Mesenchymal stem cell (in vitro differentiated cells and primary cell): Measurements from ENCODE around the gene DNAJC30.
A peak's percentile ranks its signal among the peaks of the same experiment; 100 is the strongest.

ENCODE experiments used
- DNase-seq: peaks from one replicate; pipeline ENCODE4 v3.0.0-alpha.2; 2013
- H2AFZ ChIP-seq: one replicate; pipeline ENCODE4 v1.6.1; 2013; ENCODE audit warnings: low read depth, mild to moderate bottlenecking, control low read depth, inconsistent platforms, low read length, moderate library complexity
- H2AK5ac ChIP-seq: 2 replicates; pipeline ENCODE4 v1.6.1; 2013; ENCODE audit warnings: low read length, moderate library complexity, mild to moderate bottlenecking, inconsistent platforms; ENCODE audit not compliant: severe bottlenecking
- H2BK120ac ChIP-seq: one replicate; pipeline ENCODE4 v1.6.1; 2013; ENCODE audit warnings: low read depth, mild to moderate bottlenecking, inconsistent platforms, low read length, moderate library complexity
- H2BK12ac ChIP-seq, 2 experiments: one replicate each; pipeline ENCODE4 v1.6.1; 2013; ENCODE audit warnings: inconsistent platforms in 2 of 2, low read length in 2 of 2, mild to moderate bottlenecking in 2 of 2, moderate library complexity in 2 of 2, control low read depth in 1 of 2
- H2BK15ac ChIP-seq: one replicate; pipeline ENCODE4 v1.6.1; 2013; ENCODE audit warnings: mild to moderate bottlenecking, low read depth, inconsistent platforms; ENCODE audit not compliant: poor library complexity, severe bottlenecking
- H2BK5ac ChIP-seq: 2 replicates; pipeline ENCODE4 v1.6.1; 2013; ENCODE audit warnings: low read depth, mild to moderate bottlenecking, low read length, control low read depth, inconsistent platforms; ENCODE audit not compliant: poor library complexity, severe bottlenecking
- H3K14ac ChIP-seq, 2 experiments: one replicate each; pipeline ENCODE4 v1.6.1; 2013; ENCODE audit warnings: inconsistent platforms in 2 of 2, low read length in 2 of 2, control low read depth in 1 of 2, mild to moderate bottlenecking in 1 of 2, moderate library complexity in 1 of 2
- H3K18ac ChIP-seq, 2 experiments: one replicate each; pipeline ENCODE4 v1.6.1; 2013; ENCODE audit warnings: inconsistent platforms in 2 of 2, low read length in 2 of 2, control low read depth in 1 of 2, low read depth in 1 of 2, mild to moderate bottlenecking in 1 of 2
- H3K23ac ChIP-seq, 2 experiments: one replicate each; pipeline ENCODE4 v1.6.1; 2013; ENCODE audit warnings: inconsistent platforms in 2 of 2, low read length in 2 of 2, mild to moderate bottlenecking in 2 of 2, moderate library complexity in 2 of 2, control low read depth in 1 of 2
- H3K27ac ChIP-seq: 2 replicates; pipeline ENCODE4 v1.5.1; 2013; ENCODE audit warnings: mild to moderate bottlenecking, moderate library complexity, low read length, control low read depth, inconsistent platforms; ENCODE audit not compliant: poor library complexity, severe bottlenecking
- H3K27me3 ChIP-seq, 2 experiments: 2 replicates each; pipeline versions ENCODE4 v1.6.1 to v1.7.0; 2013; ENCODE audit warnings: low read length in 2 of 2, mild to moderate bottlenecking in 2 of 2, moderate library complexity in 2 of 2, control low read depth in 1 of 2, inconsistent platforms in 1 of 2; ENCODE audit not compliant: control insufficient read depth in 1 of 2, insufficient read depth in 1 of 2
- H3K36me3 ChIP-seq, 2 experiments: 2 replicates each; pipeline versions ENCODE4 v1.6.1 to v1.7.0; 2013; ENCODE audit warnings: low read length in 2 of 2, control low read depth in 1 of 2, inconsistent platforms in 1 of 2, low read depth in 1 of 2, mild to moderate bottlenecking in 1 of 2; ENCODE audit not compliant: insufficient read depth in 2 of 2, control insufficient read depth in 1 of 2
- H3K4ac ChIP-seq, 2 experiments: one replicate each; pipeline ENCODE4 v1.6.1; 2013; ENCODE audit warnings: inconsistent platforms in 2 of 2, low read length in 2 of 2, mild to moderate bottlenecking in 2 of 2, moderate library complexity in 2 of 2, control low read depth in 1 of 2, low read depth in 1 of 2
- H3K4me1 ChIP-seq: 2 replicates; pipeline ENCODE4 v1.6.1; 2013; ENCODE audit warnings: low read depth, low read length, control low read depth; ENCODE audit not compliant: control insufficient read depth, insufficient read depth
- H3K4me2 ChIP-seq: 2 replicates; pipeline ENCODE4 v1.6.1; 2013; ENCODE audit warnings: low read length, mild to moderate bottlenecking, inconsistent platforms; ENCODE audit not compliant: poor library complexity, severe bottlenecking
- H3K4me3 ChIP-seq, 2 experiments: 2 replicates each; pipeline versions ENCODE4 v1.5.1 to v1.7.0; 2013; ENCODE audit warnings: low read length in 2 of 2, mild to moderate bottlenecking in 2 of 2, control low read depth in 1 of 2, low read depth in 1 of 2; ENCODE audit not compliant: insufficient read depth in 1 of 2
- H3K79me1 ChIP-seq: replicated peaks from 2 replicates; pipeline ENCODE4 v1.6.1; 2013; ENCODE audit warnings: mild to moderate bottlenecking, control low read depth, low read length, inconsistent platforms; ENCODE audit not compliant: poor library complexity, severe bottlenecking
- H3K9ac ChIP-seq: 2 replicates; pipeline ENCODE4 v1.7.0; 2013; ENCODE audit warnings: mild to moderate bottlenecking, low read length, moderate library complexity
- H3K9me3 ChIP-seq: 2 replicates; pipeline ENCODE4 v1.7.0; 2013; ENCODE audit warnings: mild to moderate bottlenecking, low read length; ENCODE audit not compliant: control insufficient read depth
- H4K8ac ChIP-seq: one replicate; pipeline ENCODE4 v1.6.1; 2013; ENCODE audit warnings: inconsistent platforms, mild to moderate bottlenecking, low read length, moderate library complexity
- H4K91ac ChIP-seq: one replicate; pipeline ENCODE4 v1.6.1; 2013; ENCODE audit warnings: mild to moderate bottlenecking, low read length, inconsistent platforms
- WGBS: methylation state at CpG from one replicate; pipeline ENCODE4 v1.1.7; 2013; ENCODE audit warnings: mixed read lengths; 5-methylcytosine and 5-hydroxymethylcytosine counted together

DNAJC30 gene

GRCh38 chr7:73718905-73719805 lies 35.9 kb upstream of the DNAJC30 start, which contains the start of gene STX1A:
TSS of gene STX1A (minus strand) at chr7:73719669. CDS start at chr7:73719631, 38 bp downstream.
- Histone ChIP-seq H2AK5ac (no peak within 1 kb of the TSS), H3K23ac (peak within 1 kb of the TSS; percentile 56 to 88), H2AFZ (no peak within 1 kb of the TSS), H2BK5ac (peak within 1 kb of the TSS; percentile 68), H4K8ac (peak within 1 kb of the TSS; percentile 83), H3K4me3 (peak within 1 kb of the TSS; percentile 86 to 89), H3K18ac (peak within 1 kb of the TSS; percentile 75 to 87), H2BK12ac (peak within 1 kb of the TSS in 1 of 2 experiments; percentile 70), H3K4me2 (peak within 1 kb of the TSS; percentile 95), H3K9me3 (no peaks in the 10 kb centered on the region), H2BK120ac (peak within 1 kb of the TSS; percentile 83), H3K27me3 (no peaks in the 10 kb centered on the region), H3K79me1 (no peaks in the 10 kb centered on the region), H3K9ac (peak within 1 kb of the TSS; percentile 88), H4K91ac (peak within 1 kb of the TSS; percentile 61), H3K14ac (peak within 1 kb of the TSS in 1 of 2 experiments; percentile 76), H3K36me3 (peaks cover 7 to 10% of the 10 kb centered on the region in 2 experiments), H3K27ac (peak within 1 kb of the TSS; percentile 50), H3K4me1 (peaks cover 41% of the 10 kb centered on the region), H3K4ac (peak within 1 kb of the TSS; percentile 60 to 96), H2BK15ac (peak within 1 kb of the TSS; percentile 100)
- 3% methylated on average over 33 of the region's 96 CpGs for WGBS
- peak; percentile 67 for DNase-seq

GRCh38 chr7:73718438-73718881 lies 35.2 kb upstream of the DNAJC30 start:
- no peak overlapping the region for H4K8ac ChIP-seq
- H3K4me2 ChIP-seq, result peak overlapping the region; percentile 74
- H4K91ac ChIP-seq, result no peak overlapping the region
- H3K4me3 ChIP-seq, result peak overlapping the region; percentile 86 to 89
- H3K18ac ChIP-seq, result peak overlapping the region in 1 of 2 experiments; percentile 78
- no peak overlapping the region for H3K14ac ChIP-seq
- H2AK5ac ChIP-seq, result no peak overlapping the region
- no peak overlapping the region for H2BK120ac ChIP-seq
- H3K23ac ChIP-seq, result no peak overlapping the region
- H3K4me1 ChIP-seq, result peaks cover 44% of the 10 kb centered on the region
- no peak overlapping the region for H2AFZ ChIP-seq
- H3K36me3 ChIP-seq, result peaks cover 10 to 15% of the 10 kb centered on the region in 2 experiments
- no peak overlapping the region for H2BK5ac ChIP-seq
- no peaks in the 10 kb centered on the region for H3K79me1 ChIP-seq
- WGBS, result 10% methylated on average over 9 of the region's 9 CpGs
- peak overlapping the region in 1 of 2 experiments; percentile 70 for H2BK12ac ChIP-seq
- no peaks in the 10 kb centered on the region for H3K9me3 ChIP-seq
- no peak for DNase-seq
- H2BK15ac ChIP-seq, result no peak overlapping the region
- H3K4ac ChIP-seq, result peak overlapping the region in 1 of 2 experiments; percentile 96
- H3K9ac ChIP-seq, result peak overlapping the region; percentile 88
- H3K27ac ChIP-seq, result peak overlapping the region; percentile 48
- no peaks in the 10 kb centered on the region for H3K27me3 ChIP-seq

GRCh38 chr7:73717991-73718405 lies 34.7 kb upstream of the DNAJC30 start:
- Histone ChIP-seq H4K8ac (no peak overlapping the region), H3K9me3 (no peaks in the 10 kb centered on the region), H2AK5ac (peak overlapping the region; percentile 6), H3K4me2 (peak overlapping the region; percentile 74), H2BK12ac (no peak overlapping the region), H3K27me3 (no peaks in the 10 kb centered on the region), H3K18ac (peak overlapping the region in 1 of 2 experiments; percentile 78), H2BK120ac (no peak overlapping the region), H3K36me3 (peaks cover 15 to 20% of the 10 kb centered on the region in 2 experiments), H3K79me1 (no peaks in the 10 kb centered on the region), H4K91ac (no peak overlapping the region), H3K27ac (peak overlapping the region; percentile 48), H3K4ac (no peak overlapping the region), H3K9ac (peak overlapping the region; percentile 88), H2BK15ac (no peak overlapping the region), H3K23ac (no peak overlapping the region), H2BK5ac (no peak overlapping the region), H3K4me1 (peaks cover 47% of the 10 kb centered on the region), H3K14ac (no peak overlapping the region), H2AFZ (no peak overlapping the region), H3K4me3 (peak overlapping the region; percentile 86 to 89)
- WGBS, result 2% methylated on average over 10 of the region's 10 CpGs
- DNase-seq, result peak; percentile 95
